ENCODE measurements around the gene GALK2. TPM values are rescaled to one million over a fixed set of nuclear protein-coding genes. Genes with fewer than 3 reads are reported as not detected.

Gene GALK2
- total RNA-seq, 1 donor from 2014 or later: 10.0 TPM

GRCh38 chr15:49131403-49131802 is 38.6 kb upstream of the GALK2 start:
- TF ChIP-seq CTCF (IDR thresholded peaks at IDR 0.05): no peak
- Histone ChIP-seq H3K9me3 (no peaks in the 10 kb centered on the region), H3K36me3 (peaks cover 48 to 90% of the 10 kb centered on the region in 2 donors), H3K27ac (no peak overlapping the region), H3K4me1 (no peaks in the 10 kb centered on the region), H3K27me3 (no peaks in the 10 kb centered on the region), H3K4me3 (no peak overlapping the region)
- intact Hi-C loops (cut with DNase I): no loop called here
- DNase-seq (ENCODE audit: low spot score in 2 of 2): no peak

- H3K36me3 ChIP-seq: peaks cover 50 to 90% of the 10 kb centered on the region in 2 donors
- H3K4me1 ChIP-seq: no peaks in the 10 kb centered on the region
- DNase-seq (ENCODE audit: low spot score in 2 of 2): no peak
- H3K9me3 ChIP-seq: no peaks in the 10 kb centered on the region
- no peaks in the 10 kb centered on the region for H3K27me3 ChIP-seq
- TF ChIP-seq CTCF (IDR thresholded peaks at IDR 0.05): no peak
- no peak overlapping the region for H3K4me3 ChIP-seq
- no peak overlapping the region for H3K27ac ChIP-seq
- intact Hi-C loops (cut with DNase I): no loop called here
Measured at GRCh38 chr15:49134683-49135341, 35.2 kb upstream of the GALK2 start.

GRCh38 chr15:49135342-49135857 is 34.6 kb upstream of the GALK2 start:
- Histone ChIP-seq H3K9me3 (no peaks in the 10 kb centered on the region), H3K36me3 (peaks cover 50 to 92% of the 10 kb centered on the region in 2 donors), H3K27ac (no peak overlapping the region), H3K4me1 (no peaks in the 10 kb centered on the region), H3K27me3 (no peaks in the 10 kb centered on the region), H3K4me3 (no peak overlapping the region)
- intact Hi-C loops (cut with DNase I): no loop called here
- no peak for TF ChIP-seq CTCF (IDR thresholded peaks at IDR 0.05)
- no peak for DNase-seq (ENCODE audit: low spot score in 2 of 2)

- H3K4me1 ChIP-seq: no peaks in the 10 kb centered on the region
- intact Hi-C loops (cut with DNase I): no loop called here
Measured at GRCh38 chr15:49135911-49136310, 34.1 kb upstream of the GALK2 start.

GRCh38 chr15:49137861-49138260 is 32.2 kb upstream of the GALK2 start:
- H3K36me3 ChIP-seq: peaks cover 70 to 96% of the 10 kb centered on the region in 2 donors
- no peak overlapping the region for H3K4me3 ChIP-seq
- TF ChIP-seq CTCF (IDR thresholded peaks at IDR 0.05): no peak
- no peak overlapping the region for H3K27ac ChIP-seq
- H3K27me3 ChIP-seq: no peaks in the 10 kb centered on the region
- intact Hi-C loops (cut with DNase I): no loop called here
- H3K9me3 ChIP-seq: no peaks in the 10 kb centered on the region
- DNase-seq (ENCODE audit: low spot score in 2 of 2): no peak
- no peaks in the 10 kb centered on the region for H3K4me1 ChIP-seq

More at GRCh38 chr15:49135911-49136310, 34.1 kb upstream of the GALK2 start:
- H3K36me3 ChIP-seq: peaks cover 52 to 92% of the 10 kb centered on the region in 2 donors
- no peak for DNase-seq (ENCODE audit: low spot score in 2 of 2)
- no peak overlapping the region for H3K27ac ChIP-seq
- no peak for TF ChIP-seq CTCF (IDR thresholded peaks at IDR 0.05)
- no peak overlapping the region for H3K4me3 ChIP-seq
- no peaks in the 10 kb centered on the region for H3K27me3 ChIP-seq
- no peaks in the 10 kb centered on the region for H3K9me3 ChIP-seq
